Uterus (tissue), 2 donors: ENCODE results near the gene SOX15.

Experiments
- CTCF ChIP-seq, 4 experiments: fragments of 200-600 bp in 2 of 4; fragments of 450-650 bp in 2 of 4; sonication (generic) in 2 of 4; IDR thresholded peaks; one replicate each; pipeline ENCODE4 v1.5.1; 2016 to 2019; ENCODE audit warnings: antibody characterized with exemption in 4 of 4, mild to moderate bottlenecking in 2 of 4, moderate library complexity in 1 of 4
- POLR2A ChIP-seq, 2 donors: fragments of 450-650 bp; IDR thresholded peaks; one replicate each; pipeline ENCODE4 v1.6.1; 2016; ENCODE audit warnings: antibody characterized with exemption in 2 of 2, mild to moderate bottlenecking in 1 of 2, moderate library complexity in 1 of 2

GRCh38 chr17:7587420-7588151 lies 2.3 kb downstream of the SOX15 start:
- no peak for TF ChIP-seq CTCF (IDR thresholded peaks at IDR 0.05)
- no peak for TF ChIP-seq POLR2A (IDR thresholded peaks at IDR 0.05)
